AG10803 (cell line): ENCODE data around the gene INTS11.
A peak's percentile ranks its signal among the peaks of the same experiment; 100 is the strongest.

Experiments used
- DNase-seq: peaks from one replicate; pipeline ENCODE4 v3.0.0; 2010; ENCODE audit warnings: low read depth
- H3K4me3 ChIP-seq: 2 replicates; pipeline ENCODE4 v1.5.1; 2011; ENCODE audit warnings: mild to moderate bottlenecking, low read length, control low read depth
- CTCF ChIP-seq: conservative IDR thresholded peaks from 2 replicates; pipeline ENCODE4 v1.5.1; 2011; ENCODE audit warnings: mild to moderate bottlenecking, low read length, control low read depth, inconsistent platforms

Gene INTS11

GRCh38 chr1:1313500-1314236 is 10.8 kb downstream of the INTS11 start:
- no peak for TF ChIP-seq CTCF
- DNase-seq: no peak
- no peak overlapping the region for H3K4me3 ChIP-seq

- no peak overlapping the region for H3K4me3 ChIP-seq
- no peak for TF ChIP-seq CTCF
- no peak for DNase-seq
Observed at GRCh38 chr1:1312450-1313314, 11.8 kb downstream of the INTS11 start.

DNA sequence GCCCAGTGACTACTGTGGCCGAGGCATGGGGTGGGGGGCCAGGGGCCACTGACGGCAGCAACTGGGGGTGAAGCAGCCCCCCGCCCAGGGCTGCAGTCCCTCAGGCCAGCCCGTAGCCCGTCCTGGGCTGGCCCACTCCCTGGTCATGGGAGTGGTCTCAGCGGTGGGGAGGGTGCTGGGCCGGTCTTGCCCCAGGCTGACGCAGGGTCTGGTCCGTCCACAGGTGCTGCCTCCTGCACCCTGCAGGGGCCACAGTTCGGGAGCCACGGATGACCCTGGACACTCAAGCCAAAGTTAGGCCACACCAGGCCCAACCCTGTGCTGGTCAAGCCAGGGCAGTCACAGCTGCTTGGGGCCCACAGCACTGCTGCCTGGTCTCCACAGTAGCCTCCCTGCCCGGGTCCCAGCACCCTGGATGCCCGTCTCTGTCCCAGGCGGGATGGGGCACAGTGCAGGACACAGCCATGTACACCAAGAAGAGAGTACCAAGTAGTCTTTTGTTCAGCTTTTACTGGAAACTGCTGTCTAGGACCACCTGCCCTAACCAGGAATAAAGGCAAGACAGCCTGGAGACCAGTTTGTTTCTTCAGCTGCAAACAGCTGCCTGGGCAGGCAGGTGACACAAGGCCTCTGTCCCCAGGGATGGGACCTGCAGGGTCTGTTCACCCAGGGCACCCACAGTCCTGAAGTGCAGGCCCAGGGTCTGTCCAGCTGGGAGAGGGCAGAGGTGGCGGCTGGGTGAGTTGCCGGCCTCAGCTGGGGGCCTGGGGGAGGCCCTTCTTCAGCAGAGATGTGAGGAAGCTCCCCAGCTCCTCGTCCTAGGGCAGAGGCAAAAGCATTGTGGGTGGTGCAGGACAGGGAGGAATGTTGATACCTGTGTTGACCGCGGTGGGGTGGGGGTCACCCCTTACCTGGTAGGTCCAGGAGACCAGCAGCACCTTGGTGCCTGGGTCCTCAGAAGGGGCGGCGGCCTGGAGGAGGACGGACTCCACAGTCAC is 13.1 kb downstream of the INTS11 start:
- no peak for TF ChIP-seq CTCF
- DNase-seq: no peak
- H3K4me3 ChIP-seq: no peak overlapping the region

DNA sequence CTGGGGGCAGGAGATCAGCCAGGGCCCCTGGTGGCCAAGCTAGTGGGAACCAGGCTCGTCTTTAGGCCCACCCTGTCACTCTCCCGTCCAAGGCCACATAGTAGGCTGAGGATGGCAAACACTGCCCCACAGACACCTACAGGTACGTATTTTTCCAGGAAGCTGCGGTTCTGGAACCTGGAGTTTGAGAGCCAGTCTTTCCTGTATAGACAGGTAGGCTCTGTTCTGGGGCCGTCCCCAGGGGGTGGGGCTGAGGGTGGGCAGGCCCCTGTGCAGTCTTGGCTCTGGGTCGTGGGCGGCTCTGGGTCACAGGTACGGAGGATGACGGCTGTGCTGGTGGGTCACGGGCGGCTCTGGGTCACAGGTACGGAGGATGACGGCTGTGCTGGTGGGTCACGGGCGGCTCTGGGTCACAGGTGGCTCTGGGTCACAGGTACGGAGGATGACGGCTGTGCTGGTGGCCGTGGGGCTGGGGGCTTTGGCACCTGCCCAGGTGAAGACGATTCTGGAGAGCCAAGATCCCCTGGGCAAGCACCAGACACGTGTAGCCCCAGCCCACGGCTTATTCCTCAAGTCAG is 13.9 kb downstream of the INTS11 start:
- no peak for DNase-seq
- TF ChIP-seq CTCF: no peak
- no peak overlapping the region for H3K4me3 ChIP-seq

DNA sequence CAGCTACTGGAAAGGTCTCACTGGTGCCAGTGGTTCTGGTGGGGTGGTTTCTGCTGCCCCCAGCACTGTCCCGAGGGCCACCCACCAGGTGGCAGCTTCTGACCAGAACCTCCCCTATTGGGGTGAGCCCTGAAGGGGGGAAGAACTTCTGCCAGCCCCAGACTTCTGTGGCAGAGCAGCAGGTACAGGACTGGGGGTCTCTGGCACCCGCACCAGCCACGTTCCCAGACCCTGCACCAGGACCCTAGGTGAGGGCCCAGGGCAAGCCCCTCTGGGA is 14.4 kb downstream of the INTS11 start:
- peak overlapping the region; percentile 7; the same call in 1 of the 2 replicates for H3K4me3 ChIP-seq
- no peak for TF ChIP-seq CTCF
- DNase-seq: no peak

GRCh38 chr1:1309251-1310108 is 15.0 kb downstream of the INTS11 start:
- peak overlapping the region; percentile 64 for H3K4me3 ChIP-seq
- no peak for DNase-seq
- no peak for TF ChIP-seq CTCF
